GM21737 (cell line): ENCODE data around the gene CTCFL.
"Not testable (repeated sequence)": the region's sequence is repeated elsewhere in the genome, so short reads cannot be mapped to it uniquely, and the experiment has no call there.

Experiments used
- ATAC-seq: cut with Tn5 transposase; IDR thresholded peaks from one replicate; pipeline ENCODE4 v1.9.1; 2021; ENCODE audit warnings: mild to moderate bottlenecking, moderate library complexity; ENCODE audit not compliant: unreplicated experiment

Gene CTCFL

DNA sequence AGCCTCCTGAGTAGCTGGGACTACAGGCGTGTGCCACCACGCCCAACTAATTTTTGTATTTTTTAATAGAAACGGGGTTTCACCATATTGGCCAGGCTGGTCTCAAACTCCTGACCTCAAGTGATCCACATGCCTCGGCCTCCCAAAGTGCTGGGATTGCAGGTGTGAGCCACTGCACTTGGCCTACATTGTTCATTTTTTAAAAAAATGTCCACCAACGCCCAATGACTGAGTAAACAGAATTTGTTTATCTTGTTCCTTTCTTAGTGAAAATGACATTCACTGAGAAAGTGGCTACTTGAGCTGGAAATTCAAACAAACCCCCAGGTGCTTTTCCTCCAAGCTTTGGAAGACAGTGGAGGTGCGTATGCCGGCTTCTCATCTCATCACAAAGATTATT, 13.2 kb downstream of the CTCFL start:
- ATAC-seq = not testable (repeated sequence)

DNA sequence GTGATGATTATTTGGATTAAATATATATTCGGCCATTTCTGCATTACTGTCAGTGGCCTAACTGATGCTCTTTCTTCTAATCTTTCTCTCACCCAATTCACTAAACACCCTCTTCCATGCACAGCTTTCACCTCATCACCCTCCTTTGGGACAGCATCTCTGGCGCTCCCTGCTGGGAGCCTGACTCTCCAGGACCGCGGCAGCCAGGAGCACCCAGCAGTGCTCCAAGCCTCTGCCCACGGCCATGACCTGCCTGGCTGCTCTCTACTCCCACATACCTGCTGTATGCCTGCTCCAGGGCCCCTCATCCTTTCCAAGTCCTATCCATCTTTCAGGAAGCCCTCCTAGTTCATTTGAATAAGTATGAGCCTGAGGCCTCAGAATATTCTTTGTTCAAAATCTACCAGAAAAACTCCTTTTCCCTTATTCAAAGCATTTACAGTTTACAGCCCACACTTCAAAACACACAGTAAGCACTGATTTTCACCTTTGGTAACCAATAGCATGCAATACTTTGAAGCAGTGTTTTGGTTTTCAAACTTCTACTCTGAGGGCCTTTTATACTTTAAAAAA, 15.2 kb downstream of the CTCFL start:
- ATAC-seq = no peak

DNA sequence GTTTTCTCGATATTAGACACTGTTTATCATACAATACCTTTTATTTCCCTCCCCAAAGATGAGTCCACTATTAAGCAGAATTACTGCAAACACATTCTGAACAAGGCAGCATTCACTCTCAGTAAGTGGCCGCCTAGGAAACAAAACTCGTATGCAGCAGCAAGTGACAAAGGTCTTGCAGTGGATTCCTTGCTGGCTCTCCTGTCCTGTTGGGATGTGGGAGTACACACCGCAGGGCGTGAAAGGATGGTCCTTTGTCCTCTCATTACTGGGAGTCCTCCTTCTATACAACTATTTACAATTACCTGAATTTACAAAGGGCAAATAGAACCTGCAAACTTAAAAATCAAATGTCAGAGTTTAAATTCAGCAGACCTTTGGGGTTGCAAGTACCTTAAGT, 16.1 kb downstream of the CTCFL start:
- no peak for ATAC-seq

DNA sequence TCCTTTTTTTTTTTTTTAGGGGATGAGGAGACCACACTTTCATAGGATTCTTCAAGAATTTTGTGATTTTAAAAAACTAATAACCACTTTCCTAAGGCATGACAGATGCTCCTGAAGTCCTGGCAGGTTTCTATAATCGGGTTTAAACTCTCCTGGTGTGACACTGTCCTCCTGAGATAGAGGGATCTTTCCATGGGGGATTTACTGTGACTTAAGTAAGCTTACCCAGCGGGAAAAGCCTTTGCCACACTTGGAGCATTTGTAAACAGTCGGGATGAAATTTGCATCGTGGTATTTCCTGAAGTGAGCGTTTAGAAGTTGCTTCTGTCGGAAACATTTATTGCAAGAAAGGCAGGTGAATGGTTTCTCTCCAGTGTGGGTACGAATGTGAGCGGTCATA, 16.6 kb downstream of the CTCFL start:
- no peak for ATAC-seq

DNA sequence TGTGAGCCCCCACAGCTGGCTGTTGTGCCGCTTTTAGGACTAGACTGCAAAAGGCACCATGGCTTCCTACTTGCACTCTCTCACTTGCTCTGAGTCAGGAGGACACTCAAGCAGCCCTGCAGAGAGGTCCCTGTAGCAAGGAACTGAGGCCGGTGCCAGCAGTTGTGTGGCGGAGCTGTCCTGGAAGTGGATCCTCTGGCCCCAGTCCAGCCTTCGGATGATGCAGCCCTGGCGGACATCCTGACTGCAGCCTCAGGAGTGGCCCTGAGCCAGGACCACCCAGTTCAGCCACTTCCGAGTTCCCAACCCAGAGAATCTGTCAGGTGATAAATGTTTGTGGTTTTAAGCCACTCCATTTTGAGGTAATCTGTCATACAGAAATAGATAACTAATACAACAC, 17.5 kb downstream of the CTCFL start:
- no peak for ATAC-seq

DNA sequence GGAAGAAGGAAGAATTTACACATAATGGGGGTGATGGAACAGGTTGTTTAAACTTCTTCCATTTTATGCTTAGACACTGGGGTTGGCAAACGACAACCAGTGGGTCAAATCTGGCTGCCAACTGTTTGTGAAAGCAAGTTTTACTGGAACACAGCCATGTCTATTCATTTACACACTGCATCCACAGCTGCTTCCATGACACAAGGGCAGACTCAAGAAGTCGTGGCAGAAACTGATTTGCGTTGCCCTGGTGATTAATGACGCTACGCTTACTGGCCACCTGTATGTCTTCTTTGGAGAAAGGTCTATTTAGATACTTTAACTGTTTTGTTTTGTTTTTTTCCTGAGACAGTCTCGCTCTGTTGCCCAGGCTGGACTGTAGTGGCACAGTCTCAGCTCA, 19.0 kb downstream of the CTCFL start:
- no peak for ATAC-seq

DNA sequence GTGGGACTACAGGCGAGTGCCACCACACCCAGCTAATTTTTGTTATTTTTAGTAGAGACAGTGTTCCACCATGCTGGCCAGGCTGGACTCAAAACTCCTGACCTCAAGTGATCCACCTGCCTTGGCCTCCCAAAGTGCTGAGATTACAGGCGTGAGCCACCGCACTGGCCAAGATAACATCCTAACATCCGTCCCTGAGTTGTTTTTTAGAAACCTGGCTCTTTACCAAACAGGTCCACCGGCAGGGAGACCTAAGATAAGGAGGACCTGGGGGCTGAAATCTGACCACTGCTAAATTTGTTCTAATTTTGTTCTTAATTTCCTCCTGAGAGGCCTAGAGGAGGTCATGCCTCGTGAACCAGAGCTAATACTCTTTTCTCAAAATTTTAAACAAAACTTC, 20.5 kb downstream of the CTCFL start:
- no peak for ATAC-seq

DNA sequence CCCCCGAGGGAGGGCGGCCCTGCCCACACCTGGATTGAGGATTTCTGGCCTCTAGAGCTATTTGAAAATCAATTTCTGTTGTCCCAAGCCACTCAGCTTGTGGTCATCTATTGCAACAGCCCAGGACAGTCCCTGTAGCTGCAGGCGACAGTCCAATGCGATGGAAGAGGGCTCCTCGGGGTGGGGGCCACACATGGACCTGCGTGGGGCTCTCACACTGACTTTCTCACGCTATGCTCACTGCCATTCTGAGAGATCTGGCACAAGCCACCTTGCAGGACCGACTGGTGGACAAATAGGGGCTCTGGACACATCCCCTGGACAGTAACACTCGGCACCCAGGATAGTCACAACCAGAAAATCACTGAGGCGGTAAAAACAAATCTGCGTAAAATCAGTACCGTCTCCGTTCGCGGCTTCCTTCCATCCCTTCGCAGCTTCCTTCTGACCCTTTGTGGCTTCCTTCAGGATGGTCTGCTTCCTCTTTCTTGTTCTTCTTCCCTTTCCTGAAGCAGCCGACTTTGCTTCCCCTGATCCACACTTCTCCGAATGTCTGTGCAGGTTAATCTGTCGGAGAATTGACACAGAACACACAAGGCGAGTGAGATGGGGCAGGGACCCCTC, 21.8 kb downstream of the CTCFL start:
- ATAC-seq = no peak

DNA sequence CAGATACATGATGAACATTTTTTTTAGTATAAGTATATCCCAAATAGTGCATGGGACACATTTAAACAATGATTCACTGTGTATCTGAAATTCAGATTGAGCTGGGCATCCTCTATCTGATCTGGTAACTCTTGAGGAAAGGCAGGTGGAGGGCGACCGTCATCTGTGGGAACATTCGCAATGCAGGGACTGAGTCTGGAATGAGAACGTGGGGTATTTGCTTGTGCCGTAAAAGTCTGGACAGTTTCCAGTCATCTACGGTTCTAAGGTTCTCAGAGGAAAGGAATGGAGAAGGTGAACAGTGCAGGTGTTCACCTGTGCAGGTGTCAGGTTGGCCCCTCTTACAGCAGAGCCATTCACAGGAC, 22.6 kb downstream of the CTCFL start:
- ATAC-seq = no peak

DNA sequence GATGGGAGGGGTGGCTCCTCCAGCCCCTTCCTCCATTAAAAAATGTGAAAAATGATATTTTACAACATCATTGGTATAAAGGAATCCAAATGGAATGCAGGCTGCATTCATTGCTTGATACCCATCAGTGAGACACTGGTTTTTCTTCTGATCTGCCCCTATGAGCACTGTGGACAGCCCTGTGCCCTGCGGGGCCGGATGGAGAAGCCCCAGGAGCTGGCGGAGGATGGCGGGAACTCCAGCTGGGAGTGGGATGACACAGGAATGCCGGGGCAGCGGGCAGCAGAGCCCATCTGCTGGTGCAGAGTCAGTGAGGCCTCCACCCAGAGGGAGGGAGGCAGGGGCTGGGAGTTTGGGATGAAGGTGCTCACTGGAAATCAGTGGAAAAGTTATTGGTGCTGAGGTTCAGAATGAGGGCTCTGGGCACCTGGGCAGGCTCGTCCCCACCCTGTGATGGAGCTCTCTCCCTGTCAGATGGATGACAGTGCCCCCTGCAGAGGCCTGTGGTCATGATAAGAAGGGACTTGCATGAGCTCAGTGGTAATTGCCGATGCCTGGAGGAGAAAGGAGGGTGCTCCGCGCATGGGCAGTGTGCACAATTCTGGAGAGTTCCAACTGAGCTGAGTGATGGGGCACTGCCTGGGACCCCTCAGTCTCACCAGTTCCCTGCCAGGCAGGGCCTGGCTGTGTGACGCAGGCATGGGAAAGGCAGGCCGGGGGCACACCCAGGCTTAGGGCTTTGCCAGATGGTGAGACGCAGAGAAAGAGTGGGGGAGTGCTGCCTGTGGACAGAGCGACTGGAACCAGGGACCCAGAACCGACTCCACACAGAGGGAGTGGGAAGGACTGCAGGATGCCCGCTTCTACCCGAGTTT, 23.2 kb downstream of the CTCFL start:
- no peak for ATAC-seq

DNA sequence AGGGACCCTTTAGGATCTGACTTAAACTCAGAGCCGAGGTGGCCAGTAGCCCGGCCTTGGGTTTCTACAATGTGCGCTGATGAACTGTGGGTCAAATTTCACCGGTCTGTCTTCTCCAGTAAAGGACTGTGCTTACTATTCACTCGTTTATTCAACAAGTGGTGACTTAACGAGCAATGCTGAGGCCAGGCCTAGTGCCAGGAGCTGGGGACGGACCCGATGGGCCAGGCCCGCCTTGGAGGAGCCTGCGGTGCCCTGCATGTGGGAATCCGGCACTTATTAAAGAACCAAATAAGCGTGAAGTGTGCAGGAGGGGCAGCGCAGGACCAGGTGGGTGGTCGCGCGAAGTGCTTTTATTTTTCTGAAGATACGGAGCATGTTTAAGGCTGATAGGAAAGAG, 24.0 kb downstream of the CTCFL start:
- ATAC-seq = no peak

DNA sequence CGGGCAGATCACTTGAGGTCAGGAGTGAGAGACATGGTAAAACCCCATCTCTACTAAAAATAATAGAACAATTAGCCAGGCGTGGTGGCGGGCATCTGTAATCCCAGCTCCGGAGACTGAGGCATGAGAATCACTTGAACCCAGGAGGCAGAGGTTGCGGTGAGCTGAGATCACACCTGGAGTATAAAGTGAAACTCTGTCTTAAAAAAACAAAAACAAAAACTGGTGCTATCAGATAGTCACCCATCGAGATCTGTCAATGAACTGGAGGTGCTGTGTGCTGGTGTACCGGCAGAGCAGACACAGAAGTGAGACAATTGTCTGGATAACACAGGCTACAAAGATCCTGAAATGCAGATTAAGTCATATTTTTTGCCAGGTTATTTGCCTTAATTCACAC, 24.7 kb downstream of the CTCFL start:
- ATAC-seq = no peak

DNA sequence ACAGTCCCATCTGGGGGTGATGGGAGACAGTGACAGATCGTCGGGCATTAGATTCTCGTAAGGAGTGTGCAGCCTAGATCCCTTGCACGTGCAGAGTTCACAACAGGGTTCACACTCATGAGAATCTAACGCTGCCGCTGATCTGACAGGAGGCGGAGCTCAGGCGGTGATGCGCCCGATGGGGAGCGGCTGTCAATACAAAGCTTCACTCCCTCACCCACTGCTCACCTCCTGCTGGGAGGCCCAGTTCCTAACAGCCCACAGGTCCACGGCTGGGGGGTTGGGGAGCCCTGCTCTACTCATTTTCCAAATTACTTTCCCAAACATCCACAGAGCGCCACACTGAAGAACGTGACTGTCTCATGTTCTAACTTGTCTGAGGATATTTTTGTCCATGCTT, 25.3 kb downstream of the CTCFL start:
- no peak for ATAC-seq

DNA sequence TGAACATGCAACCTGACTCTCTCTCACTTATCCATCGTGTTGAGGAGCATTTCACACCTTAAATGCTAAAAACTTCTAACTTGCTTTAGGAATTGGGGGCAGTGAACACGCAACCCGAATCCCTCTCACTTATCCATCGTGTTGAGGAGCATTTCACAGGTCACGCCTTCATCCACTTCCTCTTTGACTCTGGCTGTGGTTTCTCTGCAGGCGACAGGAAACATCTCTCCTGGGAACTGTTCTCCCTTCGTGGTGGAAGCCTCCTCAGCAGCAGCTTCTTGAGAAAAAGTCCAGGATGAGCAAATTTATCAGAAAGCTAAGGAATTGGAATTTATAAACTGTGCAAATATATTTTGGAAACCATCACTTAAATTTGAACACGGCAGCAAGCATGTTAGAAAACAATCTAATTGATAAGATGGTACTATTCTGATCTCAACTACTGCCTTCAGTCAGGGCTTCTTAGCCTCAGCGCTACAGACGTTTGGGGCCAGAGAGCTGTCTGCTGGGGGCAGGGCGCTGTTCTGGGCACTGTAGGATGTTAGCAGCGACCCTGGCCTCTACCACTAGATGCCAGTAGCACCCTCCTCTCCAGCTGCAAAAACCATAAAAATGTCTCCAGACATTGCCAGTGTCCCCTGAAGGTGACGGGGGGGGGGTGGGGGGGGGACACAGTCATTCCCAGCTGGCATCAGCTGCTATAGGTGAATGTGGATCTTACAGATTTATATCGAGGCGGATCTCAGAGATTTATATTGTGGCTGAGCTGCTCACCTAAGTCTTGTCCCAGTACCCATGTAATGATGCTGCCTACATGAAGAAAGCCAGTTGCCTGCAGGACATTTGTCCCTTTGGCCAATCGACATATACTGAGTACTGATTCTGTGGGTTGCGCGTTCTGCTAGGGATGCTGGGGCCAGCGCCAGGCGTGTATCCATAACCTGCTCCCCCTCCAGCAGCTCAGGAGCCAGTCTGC, 26.2 kb downstream of the CTCFL start:
- no peak for ATAC-seq

DNA sequence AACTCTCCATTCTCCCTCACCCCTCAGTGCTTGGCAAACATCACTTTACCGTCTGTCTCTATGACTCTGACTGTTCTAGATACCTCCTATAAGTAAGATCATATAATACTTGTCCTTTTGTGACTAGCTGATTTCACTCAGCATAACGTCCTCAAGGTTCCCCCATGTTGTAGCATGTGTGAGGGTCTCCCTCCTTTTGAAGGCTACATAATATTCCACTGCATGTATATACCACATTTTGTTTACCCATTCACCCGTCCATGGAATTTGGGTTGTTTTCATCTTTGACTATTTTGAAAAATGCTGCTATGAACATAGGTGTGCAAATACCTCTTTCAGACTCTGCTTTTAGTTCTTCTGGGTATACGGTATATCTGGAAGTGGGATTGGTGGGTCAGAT, 28.3 kb downstream of the CTCFL start:
- no peak for ATAC-seq

DNA sequence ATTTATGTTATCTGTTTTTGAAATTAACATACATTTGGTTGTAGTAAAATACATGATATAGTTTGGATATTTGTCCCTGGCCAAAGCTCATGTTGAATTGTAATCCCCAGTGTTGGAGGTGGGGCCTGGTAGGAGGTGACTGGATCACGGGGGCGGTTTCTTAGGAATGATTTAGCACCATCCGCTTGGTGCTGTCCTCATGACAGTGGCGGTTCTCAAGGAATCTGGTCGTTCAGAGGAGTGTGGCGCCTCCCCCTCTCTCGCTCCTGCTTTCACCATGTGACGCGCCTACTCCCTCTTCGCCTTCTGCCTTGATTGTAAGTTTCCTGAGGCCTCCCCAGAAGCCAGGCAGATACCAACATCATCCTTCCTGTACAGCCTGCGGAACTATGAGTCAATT, 29.0 kb downstream of the CTCFL start:
- no peak for ATAC-seq

DNA sequence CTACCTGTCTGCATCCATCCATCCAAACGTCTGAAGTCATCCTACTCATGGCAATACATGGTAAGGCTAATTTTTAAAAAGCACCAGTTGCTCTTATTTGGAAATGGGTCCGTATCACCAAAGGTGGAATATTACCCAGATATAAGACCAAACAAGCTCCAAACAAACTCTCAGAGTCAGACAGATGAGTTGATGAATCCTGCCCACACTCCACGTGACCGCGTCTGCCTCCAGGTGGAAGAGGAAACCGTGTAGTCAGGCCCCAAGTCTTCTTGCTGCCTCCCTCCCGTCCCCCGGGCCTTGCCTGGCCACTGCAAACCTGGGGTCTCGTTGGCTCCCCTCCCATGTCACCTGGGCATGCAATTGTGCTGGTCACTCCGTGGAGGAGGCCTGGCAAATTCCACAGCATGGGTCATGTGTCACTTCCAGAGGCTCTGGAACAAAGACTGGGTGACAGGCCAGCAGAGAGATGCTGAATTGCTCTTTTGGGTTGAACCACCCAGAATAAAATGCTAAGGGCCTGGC, 31.8 kb downstream of the CTCFL start:
- no peak for ATAC-seq

DNA sequence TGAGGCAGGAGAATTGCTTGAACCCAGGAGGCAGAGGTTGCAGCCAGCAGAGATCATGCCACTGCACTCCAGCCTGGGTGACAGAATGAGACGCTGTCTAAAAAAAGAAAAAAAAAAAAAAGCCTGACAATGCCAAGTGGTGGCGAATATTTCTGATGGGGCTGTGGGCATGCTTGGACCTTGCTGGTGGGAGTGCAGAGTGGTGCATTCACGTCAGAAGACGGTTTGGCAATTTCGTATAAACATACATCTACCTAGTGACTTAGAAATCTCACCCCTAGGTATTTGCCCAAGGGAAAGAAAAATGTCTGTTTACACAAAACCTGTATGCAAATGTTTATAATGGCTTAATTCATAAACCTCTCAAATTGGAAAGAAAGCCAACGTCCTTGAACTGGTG, 33.6 kb downstream of the CTCFL start:
- ATAC-seq = no peak

DNA sequence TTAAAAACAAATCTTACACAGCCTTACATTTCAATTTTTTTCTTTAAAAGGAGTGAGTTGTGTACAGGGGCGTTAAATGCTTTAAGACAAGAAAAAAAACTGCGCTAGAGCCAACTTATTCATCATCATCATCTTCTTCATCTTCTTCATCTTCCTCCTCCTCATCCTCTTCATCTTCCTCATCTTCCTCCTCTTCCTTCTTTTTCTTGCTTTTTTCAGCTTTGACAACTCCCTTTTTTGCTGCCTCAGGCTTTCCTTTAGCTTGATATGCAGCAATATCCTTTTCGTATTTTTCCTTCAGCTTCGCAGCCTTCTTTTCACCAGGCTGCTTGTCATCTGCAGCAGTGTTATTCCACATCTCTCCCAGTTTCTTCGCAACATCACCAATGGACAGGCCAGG, 36.7 kb downstream of the CTCFL start:
- ATAC-seq = not testable (repeated sequence)

DNA sequence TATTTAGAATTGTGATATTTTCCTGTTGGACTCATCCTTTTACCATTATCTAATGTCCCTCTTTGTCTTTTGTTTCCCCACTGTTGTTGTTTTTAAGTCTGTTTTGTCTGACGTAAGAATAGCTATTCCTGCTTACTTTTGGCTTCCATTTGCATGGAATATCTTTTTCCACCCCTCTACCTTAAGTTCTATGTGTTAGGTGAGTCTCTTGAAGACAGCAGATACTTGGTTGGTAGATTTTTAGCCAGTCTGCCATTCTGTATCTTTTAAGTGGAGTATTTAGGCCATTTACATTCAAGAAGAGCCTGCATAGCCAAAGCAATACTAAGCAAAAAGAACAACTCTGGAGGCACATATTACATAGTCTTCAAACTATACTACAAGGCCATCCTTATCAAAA, 39.2 kb downstream of the CTCFL start:
- no peak for ATAC-seq

DNA sequence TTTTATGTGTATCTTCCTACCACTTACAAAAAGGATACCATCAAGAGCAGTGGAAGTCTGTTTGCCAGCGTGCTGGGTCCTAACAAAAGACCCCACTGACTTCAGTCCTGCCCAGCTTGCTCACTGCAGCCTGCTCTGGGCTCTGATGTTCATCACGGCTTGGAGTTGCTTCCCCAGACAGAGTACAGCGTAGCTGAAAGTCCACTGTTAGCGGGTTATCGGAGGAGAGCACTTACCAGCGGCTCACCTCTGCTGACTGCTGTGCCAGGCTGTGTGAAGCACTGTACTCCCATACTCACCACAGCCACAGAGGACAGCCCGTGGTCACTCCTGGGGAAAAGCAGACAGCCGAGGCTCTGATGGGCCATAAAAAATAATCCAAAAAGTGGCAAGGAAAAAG, 40.2 kb downstream of the CTCFL start:
- no peak for ATAC-seq
